HG03442 (cell line): Measurements from ENCODE around the gene SMIM28.

Experiments used
- ATAC-seq: cut with Tn5 transposase; IDR thresholded peaks from one replicate; pipeline ENCODE4 v1.9.1; 2021; ENCODE audit warnings: mild to moderate bottlenecking, moderate library complexity; ENCODE audit not compliant: unreplicated experiment

The SMIM28 gene

GRCh38 chr6:138427701-138428100, 50.0 kb downstream of the SMIM28 start:
- no peak for ATAC-seq

- no peak for ATAC-seq
Measured at GRCh38 chr6:138428944-138429598, 51.4 kb downstream of the SMIM28 start.

- ATAC-seq = no peak
Measured at GRCh38 chr6:138429761-138430160, 52.1 kb downstream of the SMIM28 start.

- no peak for ATAC-seq
Measured at GRCh38 chr6:138430361-138431145, 52.8 kb downstream of the SMIM28 start.

- no peak for ATAC-seq
Measured at GRCh38 chr6:138431256-138432062, 53.8 kb downstream of the SMIM28 start.

- ATAC-seq = no peak
Measured at GRCh38 chr6:138432063-138432356, 54.3 kb downstream of the SMIM28 start.
